Ishikawa (cell line): ENCODE measurements around the gene CCDC9B.

ENCODE experiments used
- CREB1 ChIP-seq: IDR thresholded peaks from 2 replicates; pipeline ENCODE4 v1.6.1; 2012; ENCODE audit warnings: low read depth
- EGR1 ChIP-seq: IDR thresholded peaks from 2 replicates; pipeline ENCODE4 v1.6.1; 2012
- EP300 ChIP-seq: IDR thresholded peaks from 2 replicates; pipeline ENCODE4 v1.6.1; 2012; ENCODE audit warnings: borderline replicate concordance
- FOXM1 ChIP-seq: IDR thresholded peaks from 2 replicates; pipeline ENCODE4 v1.6.1; 2012; ENCODE audit warnings: low read depth, borderline replicate concordance
- REST ChIP-seq: IDR thresholded peaks from 2 replicates; pipeline ENCODE4 v1.6.1; 2012; ENCODE audit warnings: low read depth, mild to moderate bottlenecking
- TAF1 ChIP-seq: IDR thresholded peaks from 2 replicates; pipeline ENCODE4 v1.6.1; 2012; ENCODE audit warnings: low read depth, mild to moderate bottlenecking
- TCF12 ChIP-seq: IDR thresholded peaks from 2 replicates; pipeline ENCODE4 v1.6.1; 2012; ENCODE audit warnings: low read depth
- TEAD4 ChIP-seq: IDR thresholded peaks from 2 replicates; pipeline ENCODE4 v1.6.1; 2012
- ZBTB7A ChIP-seq: IDR thresholded peaks from 2 replicates; pipeline ENCODE4 v1.6.1; 2012; ENCODE audit warnings: low read depth

DNA sequence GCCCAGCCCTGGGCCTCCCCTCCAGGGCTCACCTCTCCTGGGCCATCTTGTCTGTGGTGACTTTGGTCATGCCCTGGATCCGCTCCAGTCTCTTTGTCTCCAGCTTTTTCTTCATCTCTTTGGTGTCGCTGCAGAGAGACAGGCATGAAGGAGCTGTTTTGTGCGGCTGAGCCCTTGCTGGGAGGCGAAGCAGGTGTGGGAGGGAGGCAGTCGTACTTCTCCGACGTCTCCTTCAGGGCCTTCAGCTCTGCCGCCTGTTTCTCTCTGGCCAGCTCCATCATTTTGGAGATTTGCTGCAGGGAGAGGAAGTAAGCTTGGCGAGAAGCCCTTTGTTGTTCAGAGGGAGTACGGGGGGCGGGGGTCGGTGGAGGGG, 50.2 kb downstream of the CCDC9B start:
- TF ChIP-seq TEAD4 (no peak), EP300 (no peak), REST (no peak), ZBTB7A (no peak), FOXM1 (no peak), CREB1 (no peak), TCF12 (no peak), EGR1 (no peak), TAF1 (no peak)
